Right lobe of liver (tissue), 6 donors: ENCODE measurements around the gene WBP2NL. TPM values are rescaled to one million over a fixed set of nuclear protein-coding genes. Genes with fewer than 3 reads are reported as not detected.

Source experiments
- ATAC-seq, 4 donors: fragments of 200-7000 bp; cut with Tn5 transposase; one replicate each; pipeline ENCODE4 v1.9.1; 2020; ENCODE audit warnings: mild to moderate bottlenecking in 4 of 4, moderate library complexity in 4 of 4
- DNase-seq, 3 donors: peaks; one replicate each; pipeline ENCODE4 v3.0.0-alpha.2; 2020
- H3K27ac ChIP-seq, 3 donors: fragments of 200-600 bp; one replicate each; pipeline ENCODE4 v1.8.0; 2022
- H3K27me3 ChIP-seq, 2 donors: fragments of 200-600 bp; one replicate each; pipeline ENCODE4 v1.8.0; 2022
- H3K36me3 ChIP-seq, 4 donors: fragments of 200-600 bp; sonication (generic) in 1 of 4; one replicate each; pipeline versions ENCODE4 v1.5.1 to v1.8.0; 2017 to 2022; ENCODE audit warnings: control low read depth in 1 of 4
- H3K4me1 ChIP-seq, 4 donors: fragments of 200-600 bp; sonication (generic) in 1 of 4; one replicate each; pipeline versions ENCODE4 v1.5.1 to v1.8.0; 2017 to 2022; ENCODE audit warnings: control low read depth in 1 of 4
- H3K4me3 ChIP-seq, 3 donors: fragments of 200-600 bp; one replicate each; pipeline ENCODE4 v1.8.0; 2022
- H3K9me3 ChIP-seq, 4 donors: fragments of 200-600 bp; sonication (generic) in 1 of 4; one replicate each; pipeline versions ENCODE4 v1.5.1 to v1.8.0; 2017 to 2022; ENCODE audit warnings: control low read depth in 1 of 4
- CTCF ChIP-seq, 4 donors: fragments of 200-600 bp in 3 of 4; fragments of 450-650 bp in 1 of 4; IDR thresholded peaks; one replicate each; pipeline versions ENCODE4 v1.5.1 to v1.8.0; 2016 to 2022; ENCODE audit warnings: antibody characterized with exemption in 4 of 4, mild to moderate bottlenecking in 2 of 4
- POLR2A ChIP-seq: fragments of 450-650 bp; IDR thresholded peaks from one replicate; pipeline ENCODE4 v1.6.1; 2017; ENCODE audit warnings: antibody characterized with exemption, mild to moderate bottlenecking
- WGBS: methylation state at CpG from one replicate; pipeline ENCODE4 v1.1.6; 2018; ENCODE audit warnings: low coverage, low lambda C conversion rate; ENCODE audit not compliant: insufficient coverage; ENCODE audit errors: missing lambda C conversion rate; 5-methylcytosine and 5-hydroxymethylcytosine counted together
- intact Hi-C, 2 donors: fragments of 100-400 bp; cut with DNase I; formaldehyde crosslinking; loops; one replicate each; pipeline versions ENCODE4 v1.11.2 to v1.14.1; 2022
- total RNA-seq, 6 experiments: library from RNA; depleted of rRNA in 2 of 6; stranded (reverse); fragments of >200 nt in 2 of 6; fragmentation: NEBNext Ultra II Directional in 3 of 6; extraction: Animal tissue kit (Norgen Biotek cat#: 25700) in 3 of 6; gene quantifications; one replicate each; pipeline versions ENCODE4 v1.1.0 to v1.2.4, GENCODE V29; 2016 to 2023
- donor health status: DM: no; HTN: yes; CAD: no.
- donor health status: DM: no; HTN: no; CAD: no.
- donor health status: DM: no; HTN: no; CAD: no.
- donor health status: DM: no; HTN: yes; CAD: no.
- donor health status: DM: no; HTN: yes; CAD: no.

The WBP2NL gene
- total RNA-seq, 6 experiments from 2014 or later: 0.12 to 0.72 (median 0.63) TPM

GRCh38 chr22:41971431-41971830 lies 27.2 kb upstream of the WBP2NL start:
- Histone ChIP-seq H3K27me3 (no peaks in the 10 kb centered on the region), H3K4me1 (peaks cover 0 to 3% (median 1%) of the 10 kb centered on the region in 4 donors), H3K9me3 (no peaks in the 10 kb centered on the region), H3K36me3 (no peaks in the 10 kb centered on the region), H3K4me3 (no peak overlapping the region), H3K27ac (no peak overlapping the region)
- WGBS: no CpG with 5 or more reads among the region's 11 CpGs
- ATAC-seq (no peak), DNase-seq (no peak)
- no peak for TF ChIP-seq POLR2A
- no peak for TF ChIP-seq CTCF (IDR thresholded peaks at IDR 0.05)
- intact Hi-C loops: no loop called here

GRCh38 chr22:41974691-41975290 lies 23.8 kb upstream of the WBP2NL start:
- WGBS: 37% methylated on average over 10 of the region's 10 CpGs
- ATAC-seq: no peak
- peaks cover 0 to 8% (median 2%) of the 10 kb centered on the region in 4 donors for H3K4me1 ChIP-seq
- H3K36me3 ChIP-seq: no peaks in the 10 kb centered on the region
- intact Hi-C loops: no loop called here
- no peaks in the 10 kb centered on the region for H3K9me3 ChIP-seq
- no peaks in the 10 kb centered on the region for H3K27me3 ChIP-seq
- no peak overlapping the region for H3K27ac ChIP-seq
- DNase-seq: no peak
- no peak overlapping the region for H3K4me3 ChIP-seq
- no peak for TF ChIP-seq POLR2A
- no peak for TF ChIP-seq CTCF (IDR thresholded peaks at IDR 0.05)

- 49% methylated on average over 8 of the region's 12 CpGs for WGBS
- H3K4me3 ChIP-seq: no peak overlapping the region
- ATAC-seq (no peak), DNase-seq (no peak)
- no peak overlapping the region for H3K27ac ChIP-seq
- H3K27me3 ChIP-seq: no peaks in the 10 kb centered on the region
- no peaks in the 10 kb centered on the region for H3K36me3 ChIP-seq
- no peaks in the 10 kb centered on the region for H3K9me3 ChIP-seq
- no peak for TF ChIP-seq CTCF (IDR thresholded peaks at IDR 0.05)
- no peak for TF ChIP-seq POLR2A
- H3K4me1 ChIP-seq: peaks cover 0 to 8% (median 2%) of the 10 kb centered on the region in 4 donors
- intact Hi-C loops: no loop called here
These were observed 23.1 kb upstream of the WBP2NL start for GRCh38 chr22:41975299-41976069.

- TF ChIP-seq CTCF (IDR thresholded peaks at IDR 0.05): no peak
- TF ChIP-seq POLR2A: no peak
- peak overlapping the region; percentile 25 to 45 (median 34) for H3K4me3 ChIP-seq
- intact Hi-C loops: no loop called here
- H3K36me3 ChIP-seq: no peaks in the 10 kb centered on the region
- WGBS: 12% methylated on average over 13 of the region's 72 CpGs
- DNase-seq: peak in 2 of 3 donors; percentile 53 to 59
- H3K4me1 ChIP-seq: peaks cover 0 to 8% (median 2%) of the 10 kb centered on the region in 4 donors
- H3K27ac ChIP-seq: no peak overlapping the region
- ATAC-seq: peak; percentile 67 to 79 (median 72)
- H3K27me3 ChIP-seq: no peaks in the 10 kb centered on the region
- H3K9me3 ChIP-seq: no peaks in the 10 kb centered on the region
These were observed 22.3 kb upstream of the WBP2NL start for GRCh38 chr22:41976070-41976901.
